Measurements from ENCODE around the gene GRB2. TPM values are rescaled to one million over a fixed set of nuclear protein-coding genes. Genes with fewer than 3 reads are reported as not detected.

Gene GRB2
- total and polyA plus RNA-seq, 4 donors: 51.0 to 198 (median 114) TPM

GRCh38 chr17:75400326-75400939, 5.0 kb downstream of the GRB2 start:
- ATAC-seq (ENCODE audit: insufficient read depth, low FRiP score): no peak

GRCh38 chr17:75398279-75398678, 7.2 kb downstream of the GRB2 start:
- H3K27ac ChIP-seq (ENCODE audit: low read depth in 1 of 2, low read length in 1 of 2): no peak overlapping the region
- H3K27me3 ChIP-seq (ENCODE audit: control insufficient read depth in 3 of 3, insufficient read depth in 3 of 3, low read length in 2 of 3): no peaks in the 10 kb centered on the region
- no peak overlapping the region for H3K9ac ChIP-seq (ENCODE audit: insufficient read depth in 1 of 2, low read length in 2 of 2)
- ATAC-seq (ENCODE audit: insufficient read depth, low FRiP score): no peak
- 80 to 90% methylated on average over 4 of the region's 4 CpGs for WGBS, 2 donors
- DNase-seq: no peak
- H3K4me3 ChIP-seq: no peak overlapping the region
- no peaks in the 10 kb centered on the region for H3K9me3 ChIP-seq (ENCODE audit: control insufficient read depth in 4 of 4, insufficient read depth in 3 of 4, low read length in 3 of 4)
- H3K36me3 ChIP-seq (ENCODE audit: control insufficient read depth in 4 of 4, insufficient read depth in 4 of 4, low read length in 4 of 4): no peaks in the 10 kb centered on the region
- peaks cover 8 to 14% (median 10%) of the 10 kb centered on the region in 5 donors for H3K4me1 ChIP-seq (ENCODE audit: control insufficient read depth in 5 of 5, insufficient read depth in 5 of 5, low read length in 5 of 5)
- TF ChIP-seq CTCF (IDR thresholded peaks at IDR 0.05; ENCODE audit: control extremely low read depth, extremely low read depth): no peak

More at GRCh38 chr17:75400326-75400939, 5.0 kb downstream of the GRB2 start:
- Histone ChIP-seq H3K4me3 (no peak overlapping the region), H3K4me1 (ENCODE audit: control insufficient read depth in 5 of 5, insufficient read depth in 5 of 5, low read length in 5 of 5) (peaks cover 0 to 4% (median 0%) of the 10 kb centered on the region in 5 donors), H3K9ac (ENCODE audit: insufficient read depth in 1 of 2, low read length in 2 of 2) (no peak overlapping the region), H3K36me3 (ENCODE audit: control insufficient read depth in 4 of 4, insufficient read depth in 4 of 4, low read length in 4 of 4) (no peaks in the 10 kb centered on the region), H3K9me3 (ENCODE audit: control insufficient read depth in 4 of 4, insufficient read depth in 3 of 4, low read length in 3 of 4) (no peaks in the 10 kb centered on the region), H3K27ac (ENCODE audit: low read depth in 1 of 2, low read length in 1 of 2) (no peak overlapping the region), H3K27me3 (ENCODE audit: control insufficient read depth in 3 of 3, insufficient read depth in 3 of 3, low read length in 2 of 3) (no peaks in the 10 kb centered on the region)
- DNase-seq: no peak
- no peak for TF ChIP-seq CTCF (IDR thresholded peaks at IDR 0.05; ENCODE audit: control extremely low read depth, extremely low read depth)
- WGBS, 2 donors: 92 to 94% methylated on average over 8 of the region's 8 CpGs

- ATAC-seq (ENCODE audit: insufficient read depth, low FRiP score) (no peak), DNase-seq (no peak)
- no peak for TF ChIP-seq CTCF (IDR thresholded peaks at IDR 0.05; ENCODE audit: control extremely low read depth, extremely low read depth)
- H3K9me3 ChIP-seq (ENCODE audit: control insufficient read depth in 4 of 4, insufficient read depth in 3 of 4, low read length in 3 of 4): no peaks in the 10 kb centered on the region
- H3K27ac ChIP-seq (ENCODE audit: low read depth in 1 of 2, low read length in 1 of 2): no peak overlapping the region
- no peak overlapping the region for H3K4me3 ChIP-seq
- H3K36me3 ChIP-seq (ENCODE audit: control insufficient read depth in 4 of 4, insufficient read depth in 4 of 4, low read length in 4 of 4): peaks cover 0 to 3% (median 0%) of the 10 kb centered on the region in 4 donors
- H3K4me1 ChIP-seq (ENCODE audit: control insufficient read depth in 5 of 5, insufficient read depth in 5 of 5, low read length in 5 of 5): peaks cover 8 to 24% (median 12%) of the 10 kb centered on the region in 5 donors
- no peaks in the 10 kb centered on the region for H3K27me3 ChIP-seq (ENCODE audit: control insufficient read depth in 3 of 3, insufficient read depth in 3 of 3, low read length in 2 of 3)
- WGBS, 2 donors: 87 to 90% methylated on average over 1 of the region's 1 CpG
- H3K9ac ChIP-seq (ENCODE audit: insufficient read depth in 1 of 2, low read length in 2 of 2): no peak overlapping the region
Observed at GRCh38 chr17:75397217-75397616, 8.3 kb downstream of the GRB2 start.

GRCh38 chr17:75396796-75397195, 8.7 kb downstream of the GRB2 start:
- ATAC-seq (ENCODE audit: insufficient read depth, low FRiP score): no peak

More at GRCh38 chr17:75396796-75397195, 8.7 kb downstream of the GRB2 start:
- Histone ChIP-seq H3K4me3 (no peak overlapping the region), H3K36me3 (ENCODE audit: control insufficient read depth in 4 of 4, insufficient read depth in 4 of 4, low read length in 4 of 4) (peaks cover 0 to 7% (median 0%) of the 10 kb centered on the region in 4 donors), H3K9me3 (ENCODE audit: control insufficient read depth in 4 of 4, insufficient read depth in 3 of 4, low read length in 3 of 4) (no peaks in the 10 kb centered on the region), H3K27ac (ENCODE audit: low read depth in 1 of 2, low read length in 1 of 2) (no peak overlapping the region), H3K9ac (ENCODE audit: insufficient read depth in 1 of 2, low read length in 2 of 2) (no peak overlapping the region), H3K27me3 (ENCODE audit: control insufficient read depth in 3 of 3, insufficient read depth in 3 of 3, low read length in 2 of 3) (no peaks in the 10 kb centered on the region), H3K4me1 (ENCODE audit: control insufficient read depth in 5 of 5, insufficient read depth in 5 of 5, low read length in 5 of 5) (peaks cover 8 to 28% (median 12%) of the 10 kb centered on the region in 5 donors)
- 59 to 63% methylated on average over 2 of the region's 2 CpGs for WGBS, 2 donors
- no peak for TF ChIP-seq CTCF (IDR thresholded peaks at IDR 0.05; ENCODE audit: control extremely low read depth, extremely low read depth)
- DNase-seq: no peak

Measured in lung (tissue), 12 donors.